T-cell (primary cell): ENCODE measurements around the gene STMN3. TPM values are rescaled to one million over a fixed set of nuclear protein-coding genes. Genes with fewer than 3 reads are reported as not detected.
A peak's percentile ranks its signal among the peaks of the same experiment; 100 is the strongest.
"Not testable (repeated sequence)": the region's sequence is repeated elsewhere in the genome, so short reads cannot be mapped to it uniquely, and the experiment has no call there.

Source experiments
- ATAC-seq, 4 experiments: fragments of 200-7000 bp in 3 of 4; fragments of 150-1000 bp in 1 of 4; cut with Tn5 transposase; replicated peaks in 1 of 4; 1 replicate in 3 of 4; 2 replicates in 1 of 4; pipeline ENCODE4 v1.10.0; 2021; ENCODE audit warnings: moderate library complexity in 3 of 4, mild to moderate bottlenecking in 2 of 4, moderate number of reproducible peaks in 1 of 4
- CTCF ChIA-PET, 2 donors: fragments of 300-600 bp; sonication (Branson Sonifier 250); formaldehyde crosslinking; loops; one replicate each; lab custom pipeline; 2022; ENCODE audit warnings: antibody characterized with exemption in 2 of 2; lab: Charles Lee
- POLR2A ChIA-PET, 2 donors: fragments of 300-600 bp; sonication (Branson Sonifier 250); formaldehyde crosslinking; loops; one replicate each; lab custom pipeline; 2022; ENCODE audit warnings: antibody characterized with exemption in 2 of 2; lab: Charles Lee
- DNase-seq, 35 experiments: peaks; one replicate each; pipeline versions ENCODE4 v3.0.0 to v3.0.0-alpha.2; 2013 to 2023
- H3K27ac ChIP-seq: one replicate; pipeline ENCODE4 v1.5.1; 2013; ENCODE audit warnings: low read length
- H3K27me3 ChIP-seq, 2 experiments: replicated peaks in 1 of 2; 1 replicate in 1 of 2; 2 replicates in 1 of 2; pipeline versions ENCODE4 v1.6.1 to v1.7.0; 2013; ENCODE audit warnings: low read length in 1 of 2, mixed read lengths in 1 of 2; ENCODE audit not compliant: control insufficient read depth in 2 of 2, insufficient read depth in 2 of 2; ENCODE audit errors: extremely low read depth in 1 of 2
- H3K36me3 ChIP-seq, 2 donors: 1 replicate in 1 of 2; 2 replicates in 1 of 2; pipeline versions ENCODE4 v1.6.1 to v1.7.0; 2013; ENCODE audit warnings: low read length in 1 of 2; ENCODE audit not compliant: control insufficient read depth in 2 of 2, insufficient read depth in 1 of 2; ENCODE audit errors: extremely low read depth in 1 of 2
- H3K4me1 ChIP-seq, 2 experiments: 1 replicate in 1 of 2; 2 replicates in 1 of 2; pipeline versions ENCODE4 v1.6.1 to v1.7.0; 2013; ENCODE audit warnings: low read length in 2 of 2, mixed read lengths in 1 of 2; ENCODE audit not compliant: insufficient read depth in 2 of 2, control insufficient read depth in 1 of 2; ENCODE audit errors: extremely low read depth in 1 of 2
- H3K4me3 ChIP-seq, 2 donors: 1 replicate in 1 of 2; 2 replicates in 1 of 2; pipeline versions ENCODE4 v1.5.1 to v1.7.0; 2013; ENCODE audit warnings: mild to moderate bottlenecking in 2 of 2, low read length in 1 of 2, moderate library complexity in 1 of 2; ENCODE audit not compliant: control insufficient read depth in 1 of 2; ENCODE audit errors: extremely low read depth in 1 of 2
- H3K9me3 ChIP-seq: 2 replicates; pipeline ENCODE4 v1.7.0; 2013
- H3K27ac Mint-ChIP-seq, 2 donors: one replicate each; pipeline ENCODE4 v1.8.0; 2020 to 2021; ENCODE audit warnings: mild to moderate bottlenecking in 2 of 2, mixed read lengths in 2 of 2
- H3K27me3 Mint-ChIP-seq, 2 donors: one replicate each; pipeline ENCODE4 v1.8.0; 2021 to 2022; ENCODE audit warnings: mixed read lengths in 2 of 2
- H3K36me3 Mint-ChIP-seq: one replicate; pipeline ENCODE4 v1.8.0; 2021; ENCODE audit warnings: mixed read lengths
- H3K4me1 Mint-ChIP-seq, 3 donors: one replicate each; pipeline ENCODE4 v1.8.0; 2020 to 2022; ENCODE audit warnings: mixed read lengths in 3 of 3, mild to moderate bottlenecking in 1 of 3
- H3K4me3 Mint-ChIP-seq, 3 donors: one replicate each; pipeline ENCODE4 v1.8.0; 2020 to 2022; ENCODE audit warnings: mild to moderate bottlenecking in 3 of 3, mixed read lengths in 3 of 3, moderate library complexity in 3 of 3
- H3K9me3 Mint-ChIP-seq, 3 donors: one replicate each; pipeline ENCODE4 v1.8.0; 2020 to 2022; ENCODE audit warnings: mixed read lengths in 3 of 3
- WGBS: methylation state at CpG from one replicate; pipeline ENCODE4 v1.1.5; 2013; ENCODE audit warnings: missing lambda C conversion rate; ENCODE audit not compliant: insufficient coverage; 5-methylcytosine and 5-hydroxymethylcytosine counted together
- total RNA-seq, 35 experiments: library from RNA in 6 of 35; stranded (reverse) in 6 of 35; fragments of 120-200 nt in 1 of 35; gene quantifications; one replicate each; pipeline versions ENCODE4 v1.2.1 to v1.2.4 and lab custom pipeline; 2013 to 2026

STMN3 gene
- total RNA-seq, 5 donors from 2014 or later (not counting 1 experiment from before 2014, with no cell fraction given): 92.9 to 121 (median 107) TPM

DNA sequence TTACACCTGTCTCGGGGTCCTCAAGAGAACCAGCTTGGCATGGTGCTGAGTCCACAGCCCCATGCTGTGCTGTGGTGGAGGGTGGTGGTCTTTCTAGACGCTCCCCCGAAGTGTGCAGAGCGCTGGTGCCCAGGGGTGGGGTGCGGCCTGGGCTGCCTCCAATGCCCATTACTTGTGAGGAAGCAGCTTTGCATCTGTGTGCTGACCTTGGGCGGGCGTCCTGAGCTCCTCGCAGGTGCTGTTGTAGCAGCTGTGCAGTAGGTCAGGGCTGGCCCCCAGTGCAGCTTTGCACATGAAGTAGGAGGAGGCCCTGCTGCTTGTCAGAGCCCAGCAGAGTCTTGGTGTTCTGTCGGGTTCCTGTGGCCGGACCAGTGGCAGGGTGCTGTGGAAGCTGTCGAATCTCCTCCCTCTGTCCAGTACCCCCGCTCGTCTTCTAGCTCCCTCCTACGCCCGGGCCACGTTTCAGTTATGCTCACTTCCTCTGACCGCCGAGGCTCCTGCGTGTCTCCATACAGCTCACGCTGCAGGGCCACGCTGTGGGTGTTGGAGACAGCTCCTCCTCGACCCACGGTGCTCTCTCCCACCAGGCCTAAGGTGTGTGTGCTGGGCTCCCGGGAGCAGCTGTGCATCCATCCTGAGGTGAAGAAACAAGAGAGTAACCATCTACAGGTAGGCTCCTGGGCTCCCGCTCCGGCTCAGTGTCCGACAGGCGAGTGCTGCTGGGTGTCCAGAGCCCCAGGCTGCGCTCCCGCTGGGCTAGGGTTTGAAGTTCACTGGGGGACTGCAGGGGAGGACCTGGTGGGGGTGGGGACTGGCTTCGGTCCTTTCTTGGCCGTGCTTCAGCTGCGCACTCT lies 9.0 kb upstream of the STMN3 start:
- 94% methylated on average over 16 of the region's 33 CpGs for WGBS
- Histone ChIP-seq H3K4me3 (no peak overlapping the region), H3K27ac (no peak overlapping the region), H3K9me3 (no peaks in the 10 kb centered on the region), H3K36me3 (peaks cover 25 to 44% of the 10 kb centered on the region in 2 donors), H3K4me1 (peaks cover 0 to 22% of the 10 kb centered on the region in 2 experiments), H3K27me3 (no peaks in the 10 kb centered on the region)
- Mint-ChIP-seq H3K27me3 (no peaks in the 10 kb centered on the region), H3K27ac (no peak overlapping the region), H3K36me3 (peaks cover 12% of the 10 kb centered on the region), H3K4me1 (peaks cover 25 to 29% (median 26%) of the 10 kb centered on the region in 3 donors), H3K4me3 (no peak overlapping the region), H3K9me3 (no peaks in the 10 kb centered on the region)
- ChIA-PET CTCF (interaction anchor here in 1 of 2 donors (0.6 kb wide), 1 partner anchor 22 kb away, joined by 4 read pairs; no protein-coding TSS in a partner anchor), POLR2A (no interaction called here)
- no peak for DNase-seq
- no peak for ATAC-seq

DNA sequence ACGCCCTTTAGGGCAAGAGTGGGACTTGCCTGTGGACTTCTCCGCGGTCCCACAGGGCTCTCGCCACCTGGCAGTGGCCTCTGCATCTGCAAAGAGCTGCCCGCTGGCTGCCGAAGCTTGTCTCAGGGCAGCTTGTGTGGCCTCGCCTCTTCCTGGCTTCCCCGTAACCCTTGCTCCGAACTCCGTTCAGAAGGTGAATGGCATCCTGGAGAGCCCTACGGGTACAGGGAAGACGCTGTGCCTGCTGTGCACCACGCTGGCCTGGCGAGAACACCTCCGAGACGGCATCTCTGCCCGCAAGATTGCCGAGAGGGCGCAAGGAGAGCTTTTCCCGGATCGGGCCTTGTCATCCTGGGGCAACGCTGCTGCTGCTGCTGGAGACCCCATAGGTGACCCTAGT lies 7.9 kb upstream of the STMN3 start:
- POLR2A ChIA-PET: no interaction called here
- Mint-ChIP-seq H3K4me3 (no peak overlapping the region), H3K36me3 (peaks cover 10% of the 10 kb centered on the region), H3K4me1 (peaks cover 26 to 29% (median 27%) of the 10 kb centered on the region in 3 donors), H3K9me3 (no peaks in the 10 kb centered on the region), H3K27me3 (no peaks in the 10 kb centered on the region), H3K27ac (no peak overlapping the region)
- Histone ChIP-seq H3K4me3 (no peak overlapping the region), H3K9me3 (no peaks in the 10 kb centered on the region), H3K27ac (no peak overlapping the region), H3K4me1 (peaks cover 0 to 24% of the 10 kb centered on the region in 2 experiments), H3K27me3 (no peaks in the 10 kb centered on the region), H3K36me3 (peaks cover 24 to 39% of the 10 kb centered on the region in 2 donors)
- DNase-seq (no peak), ATAC-seq (no peak)
- WGBS: 95% methylated on average over 22 of the region's 22 CpGs
- CTCF ChIA-PET: interaction anchor here in 1 of 2 donors (0.6 kb wide), 1 partner anchor 23 kb away, joined by 4 read pairs; no protein-coding TSS in a partner anchor

DNA sequence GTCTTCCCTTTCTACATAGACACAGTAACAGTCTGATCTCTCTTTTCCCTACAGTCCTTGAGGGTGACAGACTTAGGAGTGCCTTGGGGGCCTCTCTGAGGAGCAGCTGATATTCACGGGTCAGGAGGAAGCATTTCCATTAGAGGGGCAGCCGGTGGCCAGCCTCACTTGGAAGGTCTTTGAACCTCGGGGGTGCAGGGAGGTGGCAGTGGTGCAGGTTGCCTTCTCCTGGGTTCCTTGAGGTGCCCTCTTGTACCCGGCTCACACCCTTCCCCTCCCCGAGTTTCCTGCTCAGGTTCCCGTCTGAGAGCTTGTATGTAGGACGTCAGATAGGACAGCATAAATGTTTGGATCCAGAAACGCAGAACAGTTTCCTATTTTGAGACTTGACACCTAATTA lies 7.4 kb upstream of the STMN3 start:
- Histone ChIP-seq H3K36me3 (peaks cover 19 to 37% of the 10 kb centered on the region in 2 donors), H3K27me3 (no peaks in the 10 kb centered on the region), H3K4me1 (peaks cover 0 to 24% of the 10 kb centered on the region in 2 experiments), H3K9me3 (no peaks in the 10 kb centered on the region), H3K27ac (no peak overlapping the region), H3K4me3 (no peak overlapping the region)
- Mint-ChIP-seq H3K4me1 (peaks cover 26 to 29% (median 27%) of the 10 kb centered on the region in 3 donors), H3K4me3 (peak overlapping the region in 1 of 3 donors; percentile 88), H3K9me3 (no peaks in the 10 kb centered on the region), H3K36me3 (peaks cover 6% of the 10 kb centered on the region), H3K27me3 (no peaks in the 10 kb centered on the region), H3K27ac (no peak overlapping the region)
- WGBS: 100% methylated on average over 1 of the region's 8 CpGs
- ChIA-PET CTCF (no interaction called here), POLR2A (no interaction called here)
- ATAC-seq: no peak
- DNase-seq: no peak

DNA sequence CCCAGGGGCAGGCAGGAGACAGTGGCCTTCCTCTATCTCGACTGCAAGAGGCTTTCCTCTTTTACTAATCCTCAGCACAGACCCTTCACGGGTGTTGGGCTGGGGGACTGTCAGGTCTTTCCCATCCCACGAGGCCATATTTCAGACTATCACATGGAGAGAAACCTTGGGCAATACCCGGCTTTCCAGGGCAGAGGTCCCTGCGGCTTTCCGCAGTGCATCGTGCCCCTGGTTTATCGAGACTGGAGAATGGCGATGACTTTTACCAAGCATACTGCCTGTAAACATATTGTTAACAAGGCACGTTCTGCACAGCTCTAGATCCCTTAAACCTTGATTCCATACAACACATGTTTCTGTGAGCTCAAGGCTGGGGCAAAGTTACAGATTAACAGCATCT lies 7.0 kb upstream of the STMN3 start:
- H3K9me3 ChIP-seq, H3K27me3 ChIP-seq, H3K27ac ChIP-seq, H3K4me3 ChIP-seq, POLR2A ChIA-PET, H3K27me3 Mint-ChIP-seq, ATAC-seq, H3K36me3 Mint-ChIP-seq, H3K27ac Mint-ChIP-seq, DNase-seq, CTCF ChIA-PET, H3K9me3 Mint-ChIP-seq: not testable (repeated sequence)
- H3K4me1 Mint-ChIP-seq: peaks cover 27 to 29% (median 29%) of the 10 kb centered on the region in 3 donors
- Histone ChIP-seq H3K36me3 (peaks cover 19 to 34% of the 10 kb centered on the region in 2 donors), H3K4me1 (peaks cover 2 to 27% of the 10 kb centered on the region in 2 experiments)
- H3K4me3 Mint-ChIP-seq: peak overlapping the region; percentile 88 to 95 (median 95)
- 95% methylated on average over 7 of the region's 10 CpGs for WGBS

DNA sequence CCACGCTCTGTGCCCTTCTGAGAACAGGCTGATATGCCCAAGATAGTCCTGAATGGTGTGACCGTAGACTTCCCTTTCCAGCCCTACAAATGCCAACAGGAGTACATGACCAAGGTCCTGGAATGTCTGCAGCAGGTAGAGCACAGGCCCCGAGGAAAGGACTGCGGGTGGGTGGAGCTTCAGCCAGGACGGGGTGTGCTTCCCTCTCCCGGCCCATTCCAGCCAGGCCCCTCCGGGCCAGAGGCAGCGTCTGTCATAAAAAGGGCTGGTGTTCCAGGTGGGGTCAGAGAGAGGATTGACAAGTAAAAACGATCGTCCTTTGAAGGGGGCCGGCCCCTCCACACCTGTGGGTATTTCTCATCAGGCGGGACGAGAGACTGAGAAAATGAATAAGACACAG lies 6.1 kb upstream of the STMN3 start:
- Histone ChIP-seq H3K27ac (no peak overlapping the region), H3K4me1 (peaks cover 9 to 35% of the 10 kb centered on the region in 2 experiments), H3K9me3 (no peaks in the 10 kb centered on the region), H3K27me3 (peaks cover 0 to 3% of the 10 kb centered on the region in 2 experiments), H3K36me3 (peaks cover 19 to 30% of the 10 kb centered on the region in 2 donors), H3K4me3 (no peak overlapping the region)
- no peak for DNase-seq
- H3K27ac Mint-ChIP-seq: no peak overlapping the region
- peaks cover 32 to 35% (median 34%) of the 10 kb centered on the region in 3 donors for H3K4me1 Mint-ChIP-seq
- H3K9me3 Mint-ChIP-seq: no peaks in the 10 kb centered on the region
- H3K4me3 Mint-ChIP-seq: peak overlapping the region; percentile 88 to 95 (median 95)
- WGBS: 96% methylated on average over 9 of the region's 13 CpGs
- H3K27me3 Mint-ChIP-seq: no peaks in the 10 kb centered on the region
- H3K36me3 Mint-ChIP-seq: peaks cover 6% of the 10 kb centered on the region
- POLR2A ChIA-PET: no interaction called here
- CTCF ChIA-PET: no interaction called here
- no peak for ATAC-seq

DNA sequence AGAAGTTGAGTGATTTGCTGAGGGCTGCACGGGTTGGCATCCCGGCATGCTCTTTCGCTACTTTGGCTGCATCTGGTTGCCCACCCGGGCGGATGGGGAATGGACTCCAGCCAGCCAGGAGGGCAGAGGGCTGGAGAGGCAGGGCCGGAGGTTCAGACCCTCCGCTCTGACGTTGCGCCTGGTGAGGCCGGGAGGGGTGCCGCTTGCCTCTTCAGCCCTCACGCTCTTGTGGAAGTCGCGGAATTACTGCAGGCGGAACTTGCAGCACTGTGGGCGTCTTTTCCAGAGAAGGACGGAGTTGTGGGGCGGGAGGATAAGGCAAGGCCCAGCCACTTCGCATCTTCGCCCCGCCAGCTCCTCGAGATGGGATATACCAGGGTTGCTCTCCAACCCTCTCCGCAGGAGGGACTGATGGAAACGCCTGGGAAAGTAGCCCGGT lies 5.5 kb upstream of the STMN3 start:
- Mint-ChIP-seq H3K27me3 (no peaks in the 10 kb centered on the region), H3K4me3 (peak overlapping the region; percentile 88 to 95 (median 95)), H3K36me3 (peaks cover 6% of the 10 kb centered on the region), H3K9me3 (no peaks in the 10 kb centered on the region), H3K27ac (peak overlapping the region; percentile 94 to 98), H3K4me1 (peaks cover 38 to 41% (median 40%) of the 10 kb centered on the region in 3 donors)
- H3K36me3 ChIP-seq: peaks cover 15 to 25% of the 10 kb centered on the region in 2 donors
- peak overlapping the region; percentile 64 for H3K27ac ChIP-seq
- CTCF ChIA-PET: interaction anchor here in 1 of 2 donors (0.6 to 1.7 kb wide), 6 partner anchors 17 to 321 kb away, joined by 3 to 16 read pairs (median 4); partner anchors contain the start of genes ARFRP1, SAMD10, TPD52L2 and ZGPAT
- POLR2A ChIA-PET: no interaction called here
- H3K4me3 ChIP-seq: peak overlapping the region; percentile 88 to 93
- WGBS: 3% methylated on average over 17 of the region's 25 CpGs
- H3K4me1 ChIP-seq: peaks cover 13 to 41% of the 10 kb centered on the region in 2 experiments
- H3K27me3 ChIP-seq: peaks cover 0 to 5% of the 10 kb centered on the region in 2 experiments
- no peaks in the 10 kb centered on the region for H3K9me3 ChIP-seq
- DNase-seq (no peak), ATAC-seq (peak; percentile 4 to 18 (median 10))
